ENCODE data around the gene SAMD4B. TPM values are rescaled to one million over a fixed set of nuclear protein-coding genes. Genes with fewer than 3 reads are reported as not detected.

SAMD4B gene
- total RNA-seq = 10 to 100 TPM; 44.5 to 72.2 TPM
- long read RNA-seq, partial matches to known transcripts = 11 of 25 reads
- long read RNA-seq, other reads (novel, unspliced or antisense) = 12 of 25 reads

GRCh38 chr19:39341719-39342604 lies at the start of gene SAMD4B:
Gene SAMD4B, plus strand, starts transcription at chr19:39342421. Its CDS starts 14,473 bp downstream, at chr19:39356894.
- ATAC-seq (peak; percentile 96 to 97), DNase-seq (peak; percentile 99)
- intact Hi-C loops (cut with DNase I) = no loop called here

GRCh38 chr19:39293394-39293793 lies 48.8 kb upstream of the SAMD4B start:
- no peak for DNase-seq

GRCh38 chr19:39296055-39296645 lies 46.1 kb upstream of the SAMD4B start, which contains the start of gene IFNL1:
Gene IFNL1, plus strand, starts transcription at chr19:39296407. Its CDS starts 15 bp downstream, at chr19:39296422.
- DNase-seq = no peak
- ATAC-seq = no peak
- intact Hi-C loops (cut with DNase I) = no loop called here

More at GRCh38 chr19:39293394-39293793, 48.8 kb upstream of the SAMD4B start:
- ATAC-seq = no peak
- intact Hi-C loops (cut with DNase I) = no loop called here

- DNase-seq (no peak), ATAC-seq (no peak)
These were observed 45.3 kb upstream of the SAMD4B start for GRCh38 chr19:39296906-39297305.

GRCh38 chr19:39297931-39298634 lies 44.1 kb upstream of the SAMD4B start:
- ATAC-seq = peak; percentile 71 to 83
- intact Hi-C loops (cut with DNase I) = no loop called here
- DNase-seq = no peak

More at GRCh38 chr19:39296906-39297305, 45.3 kb upstream of the SAMD4B start:
- intact Hi-C loops (cut with DNase I) = no loop called here

DNA sequence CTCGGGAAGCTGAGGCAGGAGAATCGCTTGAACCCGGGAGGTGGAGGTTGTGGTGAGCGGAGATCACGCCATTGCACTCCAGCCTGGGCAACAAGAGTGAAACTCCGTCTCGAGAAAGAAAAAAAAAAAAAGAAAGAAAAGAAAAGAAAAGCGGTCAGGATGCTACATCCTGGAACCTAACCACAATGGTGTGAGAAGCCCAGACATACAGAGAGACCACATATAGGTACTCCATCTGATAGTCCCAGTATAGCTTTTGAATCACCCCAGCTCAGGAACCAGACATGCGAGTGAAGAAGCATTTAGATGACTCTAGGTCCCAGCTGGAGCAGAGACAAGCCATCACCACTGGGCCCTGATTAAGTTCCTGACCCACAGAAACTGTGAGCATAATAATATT lies 42.8 kb upstream of the SAMD4B start:
- no peak for DNase-seq
- intact Hi-C loops (cut with DNase I) = no loop called here
- no peak for ATAC-seq

- ATAC-seq = no peak
- DNase-seq = no peak
- intact Hi-C loops (cut with DNase I) = no loop called here
These were observed 42.4 kb upstream of the SAMD4B start for GRCh38 chr19:39299832-39300231.

DNA sequence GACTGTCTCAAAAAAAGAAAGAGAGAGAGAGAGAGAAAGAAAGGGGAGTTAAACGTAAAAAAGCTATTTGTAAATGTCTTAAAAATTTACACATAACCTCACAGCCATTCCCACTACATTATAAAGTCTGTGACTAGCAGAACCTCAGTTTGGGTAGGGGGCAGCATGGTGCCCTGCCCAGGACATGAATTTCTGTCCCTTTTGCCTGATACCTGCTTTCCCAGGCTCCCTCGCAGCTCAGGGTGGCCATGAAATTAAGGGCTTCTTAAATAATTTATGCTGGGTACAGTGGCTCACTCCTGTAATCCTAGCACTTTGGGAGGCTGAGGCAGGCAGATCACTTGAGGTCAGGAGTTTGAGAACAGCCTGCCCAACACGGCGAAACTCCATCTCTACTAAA lies 41.2 kb upstream of the SAMD4B start:
- no peak for DNase-seq
- intact Hi-C loops (cut with DNase I) = no loop called here
- no peak for ATAC-seq

DNA sequence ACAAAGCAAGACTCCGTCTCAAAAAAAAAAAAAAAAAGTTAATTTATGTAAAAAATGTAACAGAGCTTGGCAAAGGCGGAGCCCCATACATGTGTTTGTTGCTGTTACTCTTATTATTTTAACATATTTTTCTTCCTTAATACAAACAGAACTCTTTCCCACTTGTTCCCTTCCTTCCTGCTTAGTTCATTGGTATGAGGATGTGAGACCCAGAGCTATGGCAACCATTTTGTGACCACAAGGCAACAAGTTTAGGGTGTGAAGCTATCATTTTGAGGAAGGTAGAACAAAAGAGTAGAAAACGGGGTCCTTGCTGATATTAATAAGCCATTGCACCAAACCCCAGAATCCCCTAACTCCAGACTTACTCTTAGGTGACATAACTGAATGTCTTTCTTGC lies 40.7 kb upstream of the SAMD4B start:
- intact Hi-C loops (cut with DNase I) = no loop called here
- no peak for ATAC-seq
- no peak for DNase-seq

DNA sequence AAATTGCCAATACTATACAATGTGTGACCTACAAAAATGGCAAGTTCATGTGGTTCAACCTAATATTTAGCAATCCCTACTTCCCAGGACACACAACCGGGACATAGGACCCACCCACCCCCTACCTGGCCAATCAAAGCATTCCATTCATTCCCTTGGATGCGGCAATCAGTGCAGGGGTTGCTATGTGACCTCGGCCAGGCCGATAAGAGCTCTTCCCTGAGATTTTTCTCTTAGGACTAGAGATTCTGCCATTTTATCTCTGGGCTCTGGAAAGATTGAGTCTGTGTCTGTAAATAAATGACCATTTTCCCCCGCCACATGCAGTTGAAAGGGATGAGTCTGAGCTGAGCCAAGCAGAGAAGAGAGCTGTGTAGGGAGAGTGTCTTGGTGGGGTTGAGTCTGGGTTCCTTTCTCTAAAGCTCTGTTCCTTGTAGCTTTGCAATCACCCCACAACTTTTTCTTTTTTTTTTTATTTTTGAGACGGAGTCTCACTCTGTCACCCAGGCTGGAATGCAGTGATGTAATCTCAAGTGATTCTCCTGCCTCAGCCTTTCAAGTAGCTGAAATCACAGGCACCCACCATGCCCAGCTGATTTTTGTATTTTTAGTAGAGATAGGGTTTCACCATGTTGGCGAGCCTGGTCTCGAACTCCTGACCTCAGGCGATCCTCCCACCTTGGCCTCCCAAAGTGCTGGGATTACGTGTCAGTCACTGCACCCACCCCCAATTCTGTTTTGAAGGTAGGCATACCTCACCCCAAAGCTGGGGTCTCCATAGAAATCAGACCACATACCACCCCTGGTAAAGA lies 38.6 kb upstream of the SAMD4B start:
- ATAC-seq (no peak), DNase-seq (no peak)
- intact Hi-C loops (cut with DNase I) = no loop called here

DNA sequence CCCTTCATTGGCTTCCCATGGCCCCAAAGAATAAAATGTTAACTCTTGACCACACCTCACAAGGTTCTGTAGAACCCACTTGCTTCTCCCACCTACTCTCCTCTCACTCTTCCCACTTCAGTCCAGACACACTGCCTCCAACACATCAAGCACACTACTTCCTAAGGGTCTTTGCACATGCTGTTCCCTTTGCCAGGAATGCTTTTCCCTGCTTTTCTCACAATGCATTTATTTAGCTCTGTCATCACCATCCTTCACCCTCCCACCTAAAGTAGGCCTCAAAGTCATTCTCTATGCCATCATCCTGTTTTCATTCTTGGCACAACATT lies 38.1 kb upstream of the SAMD4B start:
- intact Hi-C loops (cut with DNase I) = no loop called here
- no peak for DNase-seq
- no peak for ATAC-seq

- no peak for DNase-seq
- intact Hi-C loops (cut with DNase I) = no loop called here
- ATAC-seq = no peak
These were observed 37.3 kb upstream of the SAMD4B start for GRCh38 chr19:39304701-39305571.

- ATAC-seq (no peak), DNase-seq (no peak)
- intact Hi-C loops (cut with DNase I) = no loop called here
These were observed 36.1 kb upstream of the SAMD4B start for GRCh38 chr19:39306075-39306474.

GRCh38 chr19:39307046-39307821 lies 35.0 kb upstream of the SAMD4B start:
- ATAC-seq (peak; percentile 41 to 86), DNase-seq (peak; percentile 47)
- intact Hi-C loops (cut with DNase I) = no loop called here

DNA sequence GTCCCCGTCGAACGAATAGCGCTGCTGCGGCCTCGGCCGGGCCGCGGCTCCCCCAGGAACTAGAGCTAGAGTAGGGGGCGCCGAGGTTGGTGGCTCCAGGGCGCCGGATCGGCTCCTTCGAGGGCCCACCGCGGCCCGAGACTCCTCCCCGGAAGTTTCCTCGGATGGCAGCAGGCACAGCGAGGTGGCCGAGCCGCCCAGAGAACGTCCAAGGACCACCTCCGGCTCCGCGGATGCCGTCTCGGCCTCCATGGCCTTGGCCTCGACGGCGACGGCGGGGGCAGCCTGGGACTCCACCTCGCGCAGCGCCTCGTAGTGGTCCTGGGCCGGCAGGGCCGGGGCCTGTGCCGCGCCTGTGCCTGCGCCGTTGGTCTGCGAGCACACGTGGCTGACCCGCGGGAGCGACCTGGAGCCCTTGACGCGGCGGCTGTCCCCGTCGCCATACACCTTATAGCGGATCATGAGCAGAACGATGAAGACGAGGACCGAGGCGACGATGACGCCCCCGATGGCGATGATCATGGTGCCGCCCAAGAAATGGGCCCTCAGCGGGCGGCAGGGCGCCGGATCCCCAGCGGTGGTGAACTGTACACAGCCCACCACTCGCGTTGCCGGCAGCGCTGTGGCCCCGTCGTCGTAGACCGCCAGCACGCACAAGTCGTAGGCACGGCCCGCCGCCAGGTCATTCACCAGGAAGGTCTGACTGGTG lies 34.2 kb upstream of the SAMD4B start:
- intact Hi-C loops (cut with DNase I) = no loop called here
- DNase-seq = no peak
- peak in 1 of 2 donors; percentile 16 for ATAC-seq

GRCh38 chr19:39308531-39309304 lies 33.5 kb upstream of the SAMD4B start:
- ATAC-seq (peak in 1 of 2 donors; percentile 12), DNase-seq (no peak)
- intact Hi-C loops (cut with DNase I) = no loop called here
